ENCODE results near the gene LDLRAD2.

GRCh38 chr1:21854090-21854750 is 42.2 kb downstream of the LDLRAD2 start:
- TF ChIP-seq MXI1 (IDR thresholded peaks at IDR 0.05; ENCODE audit: low read depth, low read length): no peak
- no peak for TF ChIP-seq SRF (IDR thresholded peaks at IDR 0.05; ENCODE audit: low read depth in 2 of 2, low read length in 2 of 2)
- TF ChIP-seq CTCF (IDR thresholded peaks at IDR 0.05 in 2 of 3, conservative IDR thresholded peaks at IDR 0.05 in 1 of 3; ENCODE audit: control insufficient read depth in 2 of 3, extremely low read depth in 1 of 3, insufficient read depth in 1 of 3, low read depth in 3 of 3, low read length in 3 of 3): no peak
- TF ChIP-seq SUZ12 (IDR thresholded peaks at IDR 0.05; ENCODE audit: unreplicated experiment): no peak
- no peak for TF ChIP-seq PKNOX1 (IDR thresholded peaks at IDR 0.05)
- TF ChIP-seq BHLHE40 (IDR thresholded peaks at IDR 0.05; ENCODE audit: borderline replicate concordance in 1 of 2, low read depth in 2 of 2, low read length in 1 of 2): no peak
- TF ChIP-seq RFX5 (IDR thresholded peaks at IDR 0.05; ENCODE audit: low read depth, low read length): no peak
- TF ChIP-seq SREBF2 (IDR thresholded peaks at IDR 0.05; ENCODE audit: low read length): no peak
- no peak for TF ChIP-seq USF2 (IDR thresholded peaks at IDR 0.05; ENCODE audit: borderline replicate concordance, low read depth, low read length)
- no peak for TF ChIP-seq CHD2 (IDR thresholded peaks at IDR 0.05; ENCODE audit: borderline replicate concordance, low read depth, low read length)
- no peak for TF ChIP-seq HDAC2 (IDR thresholded peaks at IDR 0.05)
- TF ChIP-seq CBX3 (IDR thresholded peaks at IDR 0.05; ENCODE audit: borderline replicate concordance, low read depth): no peak
- TF ChIP-seq ZBTB40 (IDR thresholded peaks at IDR 0.05; ENCODE audit: borderline replicate concordance): no peak
- no peak for TF ChIP-seq ZNF274 (IDR thresholded peaks at IDR 0.05; ENCODE audit: insufficient read depth, insufficient read length)

Data from GM12878 (cell line).